Fibroblast of upper back skin (primary cell): ENCODE results near the gene CHSY3.

Experiments
- DNase-seq: peaks from one replicate; pipeline ENCODE4 v3.0.0-alpha.2; 2013

CHSY3 gene

DNA sequence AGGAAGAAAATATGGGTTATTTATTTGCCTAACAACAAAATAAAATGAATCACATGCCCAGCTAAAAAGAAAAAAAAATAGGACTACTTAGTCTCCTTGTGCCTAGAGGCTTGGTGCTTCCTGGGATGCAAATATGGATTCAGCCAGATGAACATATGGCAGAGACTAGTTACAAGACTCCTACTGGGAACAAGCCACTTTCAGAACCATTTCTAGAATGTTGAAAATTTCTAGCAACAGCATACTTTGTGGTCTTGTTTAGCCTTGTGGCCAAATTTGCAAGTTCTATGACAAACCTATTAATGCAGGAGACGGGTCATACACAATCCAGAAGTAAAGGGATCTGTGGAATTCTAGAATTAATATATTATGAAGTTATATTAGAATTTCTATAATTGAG lies 198.7 kb downstream of the CHSY3 start:
- DNase-seq: peak; percentile 47

DNA sequence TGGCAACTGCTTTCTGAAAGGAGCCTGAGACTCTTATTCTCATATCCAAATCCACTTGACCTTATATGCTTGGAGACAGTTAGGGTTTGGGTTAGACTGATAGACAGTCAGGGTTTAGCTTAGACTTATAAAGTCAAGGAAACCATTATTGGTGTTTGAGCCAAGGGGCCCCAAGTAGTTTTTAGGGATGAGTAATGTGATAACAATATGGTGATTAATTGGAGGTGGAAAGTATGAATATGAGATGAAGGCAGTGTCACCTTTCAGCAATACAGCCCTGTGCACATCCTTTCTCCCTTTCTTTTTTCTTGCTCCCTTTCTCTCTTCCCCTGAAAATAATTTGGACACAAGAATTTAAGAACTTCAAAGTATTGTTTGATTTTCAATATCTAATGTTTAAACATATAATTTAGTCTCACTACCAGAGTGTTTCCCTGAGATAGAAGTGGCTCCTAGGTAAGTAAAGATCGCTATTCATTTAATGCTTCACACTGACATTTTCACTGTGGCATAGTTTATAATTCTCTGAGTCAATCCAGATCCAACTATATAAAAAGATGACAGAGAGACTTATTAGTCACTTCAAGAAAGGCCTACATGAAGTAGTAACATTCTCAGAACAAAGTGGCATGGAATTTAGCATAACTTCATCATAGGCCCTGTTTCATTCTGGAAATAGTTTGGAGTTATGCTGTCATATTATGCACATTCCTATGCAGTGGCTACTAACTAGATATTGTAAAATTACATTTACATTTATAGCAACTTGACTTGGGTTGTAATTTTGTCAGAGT lies 200.8 kb downstream of the CHSY3 start:
- peak; percentile 73 for DNase-seq

DNA sequence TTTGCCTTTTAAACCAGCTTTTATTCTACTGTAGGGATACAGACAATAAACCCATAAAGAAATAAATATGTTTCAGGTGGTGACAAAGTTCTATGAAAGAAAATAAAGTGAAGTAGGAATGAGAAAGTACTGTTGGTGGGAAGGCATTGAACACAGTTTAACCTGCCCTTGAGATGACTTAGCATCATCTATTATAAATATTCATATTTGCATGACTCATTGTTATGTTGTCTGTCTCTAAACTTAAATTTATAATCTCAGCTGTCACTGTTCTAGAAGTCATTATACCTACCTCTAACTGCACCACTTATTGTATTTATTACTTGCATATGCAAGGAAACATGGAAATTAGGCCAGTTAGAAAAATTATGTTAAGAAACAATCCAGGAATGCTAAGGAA lies 202.2 kb downstream of the CHSY3 start:
- no peak for DNase-seq

DNA sequence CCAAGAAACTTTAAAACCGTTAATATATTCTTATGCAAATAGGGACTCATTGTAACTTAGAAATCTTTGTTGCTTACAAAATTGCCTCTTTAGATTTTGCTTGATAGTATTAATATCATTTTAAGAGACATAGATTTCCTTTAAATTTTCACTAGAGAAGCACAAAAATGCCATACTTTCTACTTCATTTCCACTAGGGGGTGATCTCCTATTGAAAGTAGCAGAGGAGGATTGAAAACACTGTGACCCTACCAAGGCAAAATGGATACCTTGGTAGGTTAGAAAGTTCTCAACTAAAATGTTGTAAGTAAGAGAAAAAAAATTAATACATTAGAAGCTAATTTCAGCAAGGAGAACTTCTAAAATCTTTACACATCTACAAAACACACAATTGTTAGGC lies 204.9 kb downstream of the CHSY3 start:
- DNase-seq: peak; percentile 63

DNA sequence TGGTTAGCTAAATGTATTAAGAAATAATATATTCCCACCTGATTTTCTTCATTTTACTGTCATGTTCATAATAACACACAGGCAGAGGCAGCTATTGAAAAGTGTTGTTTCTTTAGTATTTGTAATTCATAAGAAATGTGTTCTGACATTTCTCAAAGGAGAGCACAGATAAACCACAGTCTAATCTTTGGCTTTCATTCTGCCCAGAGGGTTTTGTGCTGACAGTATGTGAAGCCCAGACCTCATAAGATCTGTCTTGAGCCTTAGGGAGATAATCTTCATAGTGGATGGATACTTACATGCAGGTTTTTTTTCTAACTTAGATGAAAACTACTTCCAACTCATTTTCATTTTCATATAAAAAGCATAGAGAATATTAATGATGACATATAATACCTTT lies 206.1 kb downstream of the CHSY3 start:
- DNase-seq: peak; percentile 52

DNA sequence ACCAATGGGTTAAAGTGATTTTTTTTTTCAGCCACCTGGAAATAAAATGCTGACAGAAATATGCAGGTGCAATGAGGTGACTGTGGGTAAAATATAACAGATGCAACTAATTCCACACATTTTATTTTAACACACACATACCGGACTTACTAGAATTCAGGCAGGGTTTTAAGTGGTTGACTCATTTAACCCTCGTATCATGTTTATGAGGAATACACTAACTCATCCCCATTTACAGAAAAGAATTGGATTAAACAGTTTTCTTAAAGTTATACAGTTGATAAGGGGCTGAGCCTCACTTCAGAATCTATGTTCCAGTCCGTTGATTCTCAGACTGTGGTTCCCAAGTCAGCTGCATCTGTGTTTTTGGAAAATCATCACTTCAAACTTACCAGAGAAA lies 207.5 kb downstream of the CHSY3 start:
- DNase-seq: no peak

DNA sequence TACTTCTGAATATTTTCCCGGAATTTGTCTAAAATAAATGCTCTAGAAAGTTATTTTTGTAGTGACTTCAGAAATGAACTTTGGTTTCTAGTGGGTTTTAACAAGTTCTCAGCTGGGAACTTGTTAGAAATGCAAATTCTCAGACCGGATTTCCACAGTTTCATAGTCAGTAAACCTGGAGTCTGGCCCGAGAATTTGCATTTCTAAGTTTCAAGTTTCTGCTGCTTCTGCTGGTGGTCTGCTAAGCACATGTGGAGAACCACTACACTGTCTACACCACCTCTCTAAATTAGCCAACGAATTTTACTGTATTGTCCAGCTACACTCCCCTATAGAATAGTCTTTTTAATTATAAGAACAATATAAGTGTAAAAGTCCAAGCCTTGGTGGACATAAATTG lies 208.0 kb downstream of the CHSY3 start:
- DNase-seq: no peak

DNA sequence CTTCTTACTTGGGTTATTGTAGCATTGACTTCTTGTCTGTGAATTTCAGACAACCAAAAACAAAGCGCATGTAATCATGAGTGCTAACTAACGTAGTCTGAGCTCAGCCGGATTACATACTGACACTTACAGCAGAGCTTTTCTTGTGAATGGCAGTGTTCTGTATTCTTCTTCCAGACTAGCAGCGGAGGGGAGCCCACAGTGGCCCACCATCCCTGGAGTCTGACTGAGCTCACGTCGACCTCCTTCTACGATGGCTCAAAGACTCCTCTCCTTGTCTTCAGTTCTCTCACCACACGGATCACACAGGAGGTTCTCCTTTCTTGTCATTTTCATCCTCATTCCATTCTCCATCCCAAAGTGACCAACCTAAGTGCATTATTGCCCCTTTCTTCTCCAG lies 211.4 kb downstream of the CHSY3 start:
- no peak for DNase-seq

DNA sequence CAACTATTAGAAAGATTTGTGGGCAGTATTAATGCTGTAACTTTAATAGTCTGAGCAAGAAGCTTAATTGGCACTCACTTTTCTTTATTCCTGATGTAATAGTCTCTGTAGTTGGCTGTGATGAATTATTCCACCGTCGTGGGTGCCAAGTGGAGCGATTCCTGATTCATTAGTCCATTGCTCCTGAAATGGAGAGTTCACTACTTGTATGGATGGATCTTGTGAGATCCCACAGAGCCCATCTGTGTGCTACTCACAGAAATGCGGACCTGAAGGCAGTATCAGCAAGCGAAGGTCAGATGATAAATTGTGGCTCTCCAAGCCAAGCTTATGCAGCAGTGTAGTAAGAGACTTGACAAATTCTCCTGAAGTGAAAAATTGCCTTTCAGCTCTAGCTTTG lies 212.2 kb downstream of the CHSY3 start:
- no peak for DNase-seq

DNA sequence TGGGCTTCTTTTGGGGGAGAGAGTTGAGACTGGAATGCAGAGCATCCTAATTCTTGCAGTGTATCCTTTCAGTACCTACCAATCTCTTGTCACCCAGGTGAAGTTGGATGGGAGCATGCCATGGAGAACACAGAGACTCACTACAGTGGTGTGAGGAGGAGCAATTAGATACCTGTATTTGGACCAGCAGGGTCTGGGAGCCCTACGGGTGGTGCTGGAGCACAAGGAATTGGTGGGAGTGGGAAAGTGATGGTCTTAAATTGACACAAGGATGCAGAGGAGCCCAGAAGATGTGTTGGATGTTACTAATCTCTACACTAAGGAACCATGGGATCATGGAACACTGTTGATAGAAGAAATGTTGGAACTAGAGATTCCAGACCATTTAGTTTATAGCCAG lies 212.7 kb downstream of the CHSY3 start:
- no peak for DNase-seq

DNA sequence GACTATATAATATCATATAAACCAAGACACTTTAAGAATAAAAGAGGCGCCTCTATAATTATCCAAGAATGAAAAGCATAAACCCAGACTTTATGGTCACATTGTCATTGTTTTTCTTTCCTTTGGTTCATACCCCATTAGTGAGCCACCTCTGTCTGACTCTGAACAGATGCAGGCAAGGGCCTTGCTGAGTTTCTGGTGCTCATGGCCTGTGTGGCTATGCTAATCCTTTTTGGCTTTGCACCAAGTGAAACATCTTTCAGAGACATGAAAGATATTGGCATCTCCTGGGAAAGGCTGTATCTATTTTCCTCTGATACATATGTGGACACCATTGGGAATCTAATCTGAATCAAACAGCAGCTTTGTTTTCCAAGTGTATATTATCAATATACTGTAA lies 222.5 kb downstream of the CHSY3 start:
- peak; percentile 66 for DNase-seq

DNA sequence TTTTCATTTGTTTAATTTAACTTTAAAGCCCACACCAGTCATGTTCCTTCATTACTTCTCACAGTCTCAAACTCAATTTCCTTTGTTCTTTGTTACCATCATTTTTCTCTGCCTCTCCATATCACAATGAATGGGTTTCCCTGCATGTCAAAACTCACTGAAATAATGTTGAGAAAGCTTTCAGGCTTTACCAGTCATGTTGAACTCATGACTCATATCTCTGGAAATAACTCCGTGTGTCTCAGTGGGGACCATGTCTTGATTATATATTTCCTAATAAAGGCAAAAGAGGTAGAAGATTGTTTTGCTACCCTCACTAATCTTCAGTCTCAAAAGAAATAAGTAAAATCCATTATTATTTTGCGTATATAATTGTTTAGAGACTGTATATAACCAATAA lies 231.2 kb downstream of the CHSY3 start:
- DNase-seq: peak; percentile 91

DNA sequence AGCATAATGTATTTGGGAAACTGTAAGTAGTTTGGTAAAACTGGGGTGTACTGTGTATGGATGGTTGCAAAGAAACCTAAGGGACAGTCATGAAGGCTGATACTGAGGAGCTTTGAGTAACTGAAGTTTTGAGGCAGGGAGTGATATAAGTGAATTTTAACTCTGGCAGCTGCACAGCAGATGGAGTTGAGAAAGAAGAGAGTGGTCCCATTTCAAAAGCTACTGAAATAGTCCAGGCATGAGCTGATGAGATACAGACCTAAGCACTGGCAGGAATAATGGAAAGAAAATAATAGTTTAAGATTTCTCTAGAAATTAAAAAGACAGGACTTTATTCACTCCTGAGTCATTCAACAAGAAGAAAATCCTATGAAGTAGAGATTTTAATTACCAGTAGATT lies 232.0 kb downstream of the CHSY3 start:
- peak; percentile 72 for DNase-seq

DNA sequence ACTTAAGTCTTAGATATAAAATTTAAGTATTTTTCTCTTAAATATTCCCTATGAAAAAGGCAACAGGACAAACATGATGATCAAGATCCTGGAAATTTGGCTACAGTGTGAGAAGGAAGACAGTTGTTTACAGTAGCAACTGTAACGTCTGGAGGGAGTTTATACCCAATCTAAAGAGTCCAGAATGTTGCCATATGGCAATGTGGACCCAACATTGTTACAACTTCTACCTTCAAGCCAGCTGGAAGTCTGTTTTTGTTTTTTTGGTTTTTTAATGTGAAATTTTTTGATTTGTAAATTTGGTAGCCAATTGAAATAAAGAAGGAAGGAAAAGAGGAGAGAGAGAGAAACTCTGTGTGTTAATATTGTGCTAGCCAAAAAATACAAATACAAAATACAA lies 233.4 kb downstream of the CHSY3 start:
- no peak for DNase-seq

DNA sequence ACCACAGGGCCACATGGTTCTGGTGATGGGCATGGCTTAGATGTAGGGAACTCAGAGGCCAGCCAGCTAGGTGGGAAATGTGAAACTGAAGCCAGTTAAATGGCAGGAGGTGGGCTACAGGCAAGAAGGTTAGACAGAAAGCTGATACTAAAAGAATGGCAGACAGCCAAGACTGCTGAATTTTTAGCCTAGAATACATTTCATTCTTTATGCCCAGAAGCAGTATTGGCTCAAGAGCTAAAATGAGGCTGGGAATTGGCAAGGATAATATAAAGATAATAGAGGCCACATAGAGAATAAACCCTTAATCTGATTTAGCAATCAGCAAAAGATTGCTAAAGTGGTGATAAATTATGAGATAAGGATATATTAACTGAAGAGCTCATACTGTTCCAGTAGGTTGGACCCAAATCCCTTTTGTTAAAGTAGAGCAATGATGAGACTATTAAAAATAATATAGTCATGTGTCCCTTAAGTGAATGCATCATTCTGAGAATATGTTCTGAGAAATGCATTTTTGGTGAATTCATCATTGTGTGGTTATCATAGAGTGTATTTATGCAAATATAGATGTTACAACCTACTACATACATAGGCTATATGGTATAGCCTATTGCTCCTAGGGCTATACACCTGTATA lies 234.3 kb downstream of the CHSY3 start:
- DNase-seq: peak; percentile 71

DNA sequence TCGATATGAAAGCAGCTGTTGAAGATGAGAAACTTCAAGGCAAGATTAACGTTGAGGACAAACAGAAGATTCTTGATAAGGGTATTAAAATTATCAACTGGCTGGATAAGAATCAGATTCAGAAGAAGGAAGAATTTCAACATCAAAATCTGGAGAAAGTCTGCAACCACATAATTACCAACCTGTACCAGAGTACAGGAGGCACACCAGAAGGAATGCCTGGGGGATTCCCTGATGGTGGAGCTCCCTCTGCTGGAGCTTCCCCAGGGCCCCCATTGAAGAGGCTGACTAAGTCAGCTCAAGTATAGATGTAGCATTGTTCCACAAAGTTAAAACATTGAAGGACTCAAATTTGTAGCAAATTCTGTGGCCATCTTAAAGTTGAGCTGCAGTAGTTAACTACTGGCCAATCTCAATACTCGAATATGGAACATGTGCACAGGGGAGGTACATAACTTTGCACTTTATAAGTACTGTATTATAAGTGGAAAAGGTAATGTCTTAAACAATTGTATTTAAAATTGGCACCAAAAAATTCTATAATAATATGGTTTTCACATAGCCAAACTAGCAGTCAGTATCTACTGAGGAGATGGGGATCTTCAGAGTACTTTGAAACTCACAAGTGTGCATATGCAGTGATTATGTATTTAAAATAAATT lies 237.5 kb downstream of the CHSY3 start:
- peak; percentile 66 for DNase-seq

DNA sequence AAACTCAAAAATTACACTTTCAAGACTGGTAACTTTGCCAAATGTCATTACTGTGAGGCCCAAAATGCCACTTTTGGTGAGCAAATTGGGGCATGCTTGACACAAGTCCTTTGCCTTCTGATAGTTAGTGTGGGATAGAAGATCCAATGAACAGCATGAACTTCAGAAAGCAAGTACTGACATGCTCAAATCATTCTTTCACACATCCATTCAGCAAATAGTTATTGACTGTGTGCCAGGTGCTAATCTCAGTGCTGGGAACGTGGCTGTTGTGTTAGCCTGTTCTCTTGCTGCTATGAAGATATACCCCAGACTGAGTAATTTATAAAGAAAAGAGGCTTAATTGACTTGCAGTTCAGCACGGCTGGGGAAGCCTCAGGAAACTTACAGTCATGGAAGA lies 247.0 kb downstream of the CHSY3 start:
- DNase-seq: no peak

DNA sequence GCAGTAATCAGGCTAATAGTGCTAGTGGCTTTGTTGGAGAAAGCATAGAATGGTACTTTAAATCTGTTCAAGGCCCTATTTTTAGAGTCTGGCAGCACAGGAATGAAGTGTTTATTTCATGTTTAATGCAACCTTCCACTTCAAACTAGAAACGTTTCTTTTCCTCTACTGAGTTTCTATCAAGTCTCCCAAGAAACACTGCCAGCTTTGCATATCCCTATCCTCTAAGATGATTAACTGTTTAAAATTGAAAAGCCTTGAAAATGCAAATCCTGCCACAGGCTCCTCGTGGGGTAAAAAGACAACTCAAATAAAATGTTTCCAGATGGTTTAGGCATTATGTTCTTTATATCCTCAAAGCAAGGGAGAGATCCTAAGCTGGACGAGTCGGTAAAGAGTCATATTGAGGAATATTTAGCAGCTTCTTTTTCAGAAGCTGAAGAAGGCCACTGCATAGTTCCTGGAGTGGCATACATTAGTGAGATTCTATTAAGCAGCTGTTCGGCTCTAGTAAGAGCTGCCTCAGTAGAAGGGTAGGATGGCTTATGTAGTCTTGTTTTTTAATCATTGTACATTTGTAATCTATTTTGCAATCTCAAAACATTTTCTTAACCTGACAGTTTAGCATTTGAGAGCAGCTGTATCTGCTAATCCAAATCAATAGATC lies 251.2 kb downstream of the CHSY3 start:
- peak; percentile 82 for DNase-seq

DNA sequence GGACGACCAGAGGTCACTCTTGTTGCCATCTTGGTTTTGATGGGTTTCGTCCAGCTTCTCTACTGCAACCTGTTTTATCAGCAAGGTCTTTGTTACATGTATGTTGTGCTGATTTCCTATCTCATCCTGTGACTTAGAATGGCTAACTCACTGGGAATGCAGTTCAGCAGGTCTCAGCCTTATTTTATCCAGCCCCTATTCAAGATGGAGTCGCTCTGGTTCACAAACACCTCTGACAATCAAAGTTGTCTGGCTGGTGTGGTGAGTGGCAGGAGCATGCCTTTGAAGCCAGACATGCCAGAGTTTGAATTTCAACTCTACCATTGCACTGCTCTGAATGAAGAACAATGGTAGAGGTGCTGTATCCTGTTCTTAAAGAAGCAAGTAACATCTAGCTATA lies 253.8 kb downstream of the CHSY3 start:
- DNase-seq: no peak

DNA sequence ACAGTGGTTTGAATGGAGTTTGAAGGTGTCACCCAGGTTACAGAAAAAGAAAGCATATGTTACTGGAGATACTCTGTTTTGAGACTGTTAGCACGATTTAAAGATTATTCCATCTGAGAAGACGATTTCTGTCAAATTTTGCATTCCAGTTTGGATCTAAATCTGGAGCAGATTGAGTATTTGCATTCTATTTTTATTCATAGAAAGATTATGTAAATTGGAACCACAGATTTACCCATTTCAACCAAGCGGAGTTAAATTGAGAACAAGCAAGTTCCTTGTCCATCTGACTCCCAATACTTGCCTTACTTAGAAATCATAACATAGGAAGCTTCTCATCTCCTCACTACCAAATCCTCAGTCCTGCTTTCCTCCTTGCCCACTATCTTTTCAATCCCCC lies 255.7 kb downstream of the CHSY3 start:
- DNase-seq: no peak

DNA sequence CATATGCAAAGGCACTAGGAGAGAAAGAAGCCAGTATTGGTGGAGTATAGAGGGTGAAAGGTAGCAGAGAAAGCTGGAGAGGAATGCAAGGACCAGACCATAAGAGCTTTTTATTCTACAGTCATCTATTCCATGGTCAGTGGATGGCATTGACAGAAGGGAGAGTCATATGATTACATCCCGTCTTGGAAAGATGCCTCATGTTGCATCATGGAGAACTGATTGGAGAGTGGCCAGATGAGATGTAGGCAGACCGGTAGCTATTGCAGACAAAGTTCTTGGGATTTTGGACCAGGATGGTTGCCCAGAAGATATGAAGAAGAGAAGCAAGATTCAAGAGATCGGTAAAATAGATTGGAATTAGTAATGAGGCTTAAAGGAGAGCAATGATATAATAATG lies 260.7 kb downstream of the CHSY3 start:
- DNase-seq: peak; percentile 53

DNA sequence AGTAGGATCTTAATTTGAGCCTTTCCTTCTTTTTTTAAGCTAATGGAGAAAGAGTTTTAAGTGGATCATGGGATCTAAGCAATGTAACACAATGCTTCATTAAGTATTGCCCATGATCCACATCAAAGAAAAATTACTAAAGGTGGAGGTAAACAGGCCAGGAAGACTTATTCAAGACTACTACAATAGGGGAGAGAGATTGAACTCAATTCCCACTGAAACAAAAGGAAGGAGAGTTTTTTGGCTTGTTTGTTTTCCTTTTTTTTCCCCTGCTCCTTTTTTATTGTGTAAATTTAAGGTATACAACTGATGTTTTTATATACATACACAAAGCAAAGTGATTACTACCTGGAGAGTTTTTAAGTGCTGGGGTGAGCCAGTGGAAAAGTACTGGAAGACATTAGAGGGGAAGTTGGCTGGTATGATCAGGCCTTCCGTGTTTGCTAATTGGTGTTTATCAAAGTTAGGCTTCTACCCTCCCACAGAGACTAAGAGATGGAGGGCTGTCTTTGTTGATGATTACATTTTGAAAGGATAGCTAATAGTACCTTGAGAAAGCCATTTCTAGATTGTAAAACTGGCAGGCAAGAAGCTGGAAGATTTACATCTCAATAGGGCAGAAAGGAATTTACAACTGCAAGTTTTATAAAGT lies 262.7 kb downstream of the CHSY3 start:
- DNase-seq: no peak

DNA sequence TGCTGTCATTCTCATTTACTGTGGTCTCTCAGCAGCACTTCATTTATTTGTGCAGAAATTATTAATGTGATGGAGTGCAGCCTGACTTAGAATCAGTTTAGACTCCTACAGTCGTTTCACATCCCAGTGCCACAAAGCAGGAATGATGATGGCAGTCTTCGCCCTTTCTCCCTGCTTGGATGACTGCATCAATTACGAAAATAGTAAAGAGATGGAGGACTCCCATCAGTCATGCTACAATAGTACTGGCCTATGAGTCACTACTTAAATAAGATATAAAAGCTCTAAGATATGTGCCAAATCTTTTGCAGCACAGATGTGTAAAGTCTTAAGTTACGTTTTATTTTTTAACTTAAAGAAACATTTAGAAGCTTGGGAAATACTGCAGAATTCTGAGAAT lies 263.9 kb downstream of the CHSY3 start:
- peak; percentile 74 for DNase-seq
